Left renal pelvis (tissue), 4 donors: ENCODE results near the gene IFI44L. TPM values are rescaled to one million over a fixed set of nuclear protein-coding genes. Genes with fewer than 3 reads are reported as not detected.

Source experiments
- DNase-seq, 4 donors: peaks; one replicate each; pipeline ENCODE4 v3.0.0-alpha.2; 2013; ENCODE audit warnings: low read depth in 4 of 4, low spot score in 3 of 4
- polyA plus RNA-seq, 4 donors: library from polyadenylated mRNA; unstranded; fragments of 120-200 nt; gene quantifications; one replicate each; pipeline ENCODE4 v1.2.1, GENCODE V29; 2013; ENCODE audit not compliant: insufficient read length in 4 of 4

The IFI44L gene
- polyA plus RNA-seq = 10 to 100 TPM in 1 of 4 donors, 1 to 10 TPM in 3; 5.0 to 12.6 (median 7.6) TPM

DNA sequence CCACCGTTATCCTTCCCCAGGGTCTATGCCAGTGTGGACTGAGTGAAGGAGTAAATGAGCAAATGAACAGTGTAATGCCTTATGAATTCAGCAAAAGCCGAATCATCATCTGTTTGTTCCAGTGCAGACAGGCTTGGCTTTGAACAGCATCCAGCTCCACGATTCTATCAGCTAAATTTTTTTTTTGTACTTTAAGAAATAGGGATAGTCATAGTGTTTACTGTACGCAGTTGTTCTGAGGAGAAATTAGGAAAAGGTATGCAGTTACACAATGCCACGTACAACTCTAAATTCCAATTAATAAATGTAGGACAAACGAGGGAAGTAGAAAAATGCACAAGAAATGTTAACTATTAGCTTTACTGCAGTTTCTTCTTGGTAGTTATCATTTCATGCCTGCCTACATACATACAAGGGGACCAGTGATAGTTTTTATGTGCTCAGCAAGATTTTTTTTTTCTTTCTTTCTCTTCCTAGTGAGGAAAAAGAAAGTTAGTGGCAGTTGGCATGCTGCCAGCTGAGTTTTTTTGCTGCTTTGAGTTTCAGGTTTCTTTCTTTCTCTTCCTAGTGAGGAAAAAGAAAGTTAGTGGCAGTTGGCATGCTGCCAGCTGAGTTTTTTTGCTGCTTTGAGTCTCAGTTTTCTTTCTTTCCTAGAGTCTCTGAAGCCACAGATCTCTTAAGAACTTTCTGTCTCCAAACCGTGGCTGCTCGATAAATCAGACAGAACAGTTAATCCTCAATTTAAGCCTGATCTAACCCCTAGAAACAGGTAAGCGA is at the start of gene IFI44L:
IFI44L (plus strand) TSS at position 646 of the 777 bp plus-strand sequence. CDS start 7,468 bp downstream, outside the sequence.
- peak in 2 of 4 donors; percentile 38 to 54 for DNase-seq

DNA sequence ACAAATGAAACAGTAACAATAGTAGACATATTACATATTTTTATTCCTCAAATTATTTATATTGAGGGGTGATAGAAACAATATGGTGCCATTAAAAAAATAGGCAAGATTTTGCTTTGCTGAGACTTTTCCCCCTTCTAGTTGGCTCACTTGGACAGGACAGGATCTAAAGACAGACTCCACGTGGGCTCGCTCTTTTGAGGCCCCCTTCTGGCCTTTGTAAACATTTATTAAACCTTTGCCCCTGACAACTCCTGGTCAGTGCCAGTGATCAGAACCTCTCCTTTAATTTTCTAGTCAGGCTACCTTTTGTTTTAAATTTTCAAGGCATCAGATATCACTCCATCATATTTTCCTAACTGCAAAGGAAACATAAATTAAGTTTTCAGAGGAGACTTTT is 49.7 kb upstream of the IFI44L start:
- no peak for DNase-seq

DNA sequence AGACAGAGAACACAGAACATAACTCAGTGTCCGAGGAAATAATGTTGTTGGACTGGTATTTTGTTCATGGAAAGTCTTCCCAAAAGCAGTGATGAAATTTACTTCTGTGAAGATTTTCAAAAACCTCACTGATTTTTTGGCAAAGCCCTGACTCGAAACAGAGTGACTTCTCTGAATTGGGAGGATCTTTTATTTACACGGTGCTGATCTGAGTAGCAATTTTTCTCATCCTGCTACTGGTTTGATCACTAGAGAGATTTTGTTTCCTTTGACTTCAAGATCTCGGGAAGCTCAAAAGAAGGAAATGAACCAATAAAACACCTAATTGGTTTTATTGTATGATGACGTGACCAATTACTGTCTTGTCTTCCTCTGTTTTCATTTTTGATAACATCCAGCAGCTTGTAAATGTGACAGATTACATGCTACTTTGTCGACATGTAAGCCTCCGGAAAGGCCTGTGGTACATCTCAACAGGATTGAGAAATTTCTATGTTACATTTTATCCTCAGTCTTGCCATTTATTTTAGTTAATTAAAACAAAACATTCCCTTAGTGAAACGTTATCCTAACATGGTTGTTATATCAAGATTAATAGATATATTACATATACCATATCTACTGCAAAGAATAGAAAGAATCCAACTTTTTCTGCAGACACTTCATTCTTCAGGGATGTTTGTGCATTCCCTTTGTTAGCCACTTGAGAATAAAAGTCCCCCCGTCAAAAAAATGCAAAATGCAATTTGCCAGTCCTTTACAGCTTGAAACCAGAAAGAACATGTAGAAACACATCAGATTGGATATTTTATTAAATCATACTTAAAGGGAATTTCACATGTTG is 42.8 kb upstream of the IFI44L start:
- no peak for DNase-seq

DNA sequence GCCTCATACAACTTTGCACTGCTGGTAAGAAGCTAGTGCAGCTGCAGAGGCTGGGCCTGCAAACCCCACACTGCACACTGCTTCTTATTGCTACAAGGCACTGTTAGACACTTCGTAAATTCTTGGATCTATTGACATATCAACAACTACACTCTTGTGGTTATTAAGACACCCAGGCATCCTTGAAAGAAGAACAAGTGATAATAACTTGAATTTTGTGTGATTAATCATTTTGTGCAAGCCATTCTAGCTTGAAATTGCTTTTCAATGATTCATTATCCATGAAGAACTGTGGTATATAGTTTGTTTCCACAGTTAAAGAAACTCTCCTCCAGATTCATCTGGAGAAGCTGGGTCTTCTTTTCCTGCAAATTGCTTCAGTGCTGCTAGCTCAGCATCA is 33.7 kb upstream of the IFI44L start:
- no peak for DNase-seq

DNA sequence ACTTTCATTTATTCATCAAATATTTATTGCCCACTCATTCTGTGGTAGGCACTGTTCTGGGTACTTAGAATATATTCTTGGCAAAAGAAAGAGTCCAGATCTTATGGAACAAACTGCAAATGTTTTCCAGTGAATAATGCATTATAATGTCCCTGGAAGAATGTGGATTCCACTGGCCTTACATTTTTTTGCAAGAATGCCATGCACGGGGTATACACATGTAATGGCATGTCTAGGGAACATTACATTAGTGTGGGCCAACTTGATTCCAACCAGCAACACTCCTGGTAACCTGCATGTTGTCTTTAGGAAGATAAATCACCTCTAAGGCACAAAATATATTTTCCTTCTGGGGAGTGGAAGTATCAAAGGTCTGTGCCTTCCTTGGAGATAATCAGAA is 33.0 kb upstream of the IFI44L start:
- DNase-seq = no peak

DNA sequence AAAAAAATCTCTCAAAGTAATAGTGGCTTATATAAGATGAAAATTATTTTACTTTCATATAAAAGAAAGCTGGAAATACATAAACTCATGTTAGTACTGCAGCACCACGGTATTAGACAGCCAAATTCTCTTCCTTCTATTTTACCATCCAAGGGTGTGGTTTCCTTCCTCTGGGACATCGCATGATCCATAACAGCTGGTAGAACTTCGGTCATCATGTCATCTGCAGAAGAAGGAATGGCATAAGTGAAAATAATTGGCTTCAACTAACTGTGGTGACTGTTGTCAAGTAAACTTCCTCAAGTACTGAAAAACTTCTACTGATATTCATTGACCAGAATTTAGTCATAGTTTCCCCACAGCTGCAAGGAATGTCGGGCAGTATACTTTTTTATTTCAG is 28.3 kb upstream of the IFI44L start:
- DNase-seq = no peak

DNA sequence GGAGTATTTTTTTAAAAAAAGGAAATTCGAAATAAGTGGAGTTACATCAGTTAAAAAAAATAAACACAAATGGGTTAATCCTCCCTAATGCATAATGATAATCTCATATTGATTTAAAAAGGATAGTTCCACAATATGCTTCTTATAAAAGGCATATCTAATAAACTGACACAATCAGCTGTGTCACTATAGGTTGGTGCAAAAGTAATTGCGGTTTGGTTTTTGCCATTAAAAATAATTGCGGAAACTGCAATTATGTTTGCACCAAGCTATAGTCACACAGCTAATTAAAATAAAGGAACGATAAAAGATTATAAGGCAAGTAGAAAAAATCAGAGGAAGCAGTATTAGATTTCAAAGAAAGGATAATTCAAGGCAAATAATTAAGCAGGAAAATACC is 21.0 kb upstream of the IFI44L start:
- DNase-seq = no peak

DNA sequence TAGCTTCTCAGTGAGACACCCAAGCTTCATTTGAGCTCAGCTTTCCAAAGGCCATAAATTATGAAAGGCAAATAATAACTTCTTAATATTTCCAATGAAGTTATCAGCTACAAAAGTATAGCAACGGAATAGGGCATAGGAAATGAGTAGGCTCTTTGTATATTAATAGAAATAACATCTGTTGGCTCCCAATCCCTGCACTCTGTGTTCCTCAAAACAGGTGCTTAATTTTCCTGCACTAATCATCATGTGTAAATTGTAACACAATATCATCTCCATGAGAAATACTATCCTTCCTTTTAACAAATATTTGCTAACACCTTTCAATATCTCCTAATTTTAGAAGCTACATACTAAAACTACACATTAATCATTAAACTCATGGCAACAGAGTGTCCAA is 19.2 kb upstream of the IFI44L start:
- DNase-seq = no peak

DNA sequence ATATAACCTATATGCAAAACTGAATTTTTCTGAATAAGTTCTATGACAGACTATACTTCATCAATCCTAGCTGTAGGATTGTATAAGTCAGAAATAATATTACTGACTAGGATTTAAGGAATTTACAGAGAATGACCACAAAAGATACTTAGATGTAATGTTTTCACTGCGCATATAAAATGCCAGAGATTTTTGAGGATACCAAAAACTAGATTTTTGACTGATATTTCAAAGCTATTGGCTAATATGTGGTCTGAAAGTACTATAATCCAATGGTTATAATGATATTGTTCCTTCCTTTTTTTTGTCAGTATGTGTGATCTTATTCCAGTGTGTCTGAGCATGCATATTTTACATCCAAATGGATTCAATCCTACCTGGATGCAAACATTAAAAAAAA is 17.0 kb upstream of the IFI44L start:
- DNase-seq = no peak

DNA sequence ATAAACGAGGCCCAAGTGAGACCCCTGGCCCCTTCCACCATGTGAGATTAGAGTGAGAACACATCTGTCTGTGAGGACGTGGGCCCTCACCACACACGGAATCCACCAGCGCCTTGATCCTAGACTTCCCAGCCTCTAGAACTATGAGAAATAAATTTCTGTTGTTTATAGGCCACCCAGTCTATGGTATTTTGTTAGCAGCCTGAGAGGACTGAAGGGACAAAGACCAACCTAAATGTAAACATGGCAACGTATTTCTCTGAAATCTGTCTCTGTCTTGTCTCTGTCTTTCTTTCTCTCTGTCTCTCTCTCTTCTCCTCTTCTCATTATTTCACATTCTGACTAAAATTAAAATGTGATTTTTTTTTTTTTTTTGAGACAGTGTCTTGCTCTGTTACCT is 15.6 kb upstream of the IFI44L start:
- no peak for DNase-seq

DNA sequence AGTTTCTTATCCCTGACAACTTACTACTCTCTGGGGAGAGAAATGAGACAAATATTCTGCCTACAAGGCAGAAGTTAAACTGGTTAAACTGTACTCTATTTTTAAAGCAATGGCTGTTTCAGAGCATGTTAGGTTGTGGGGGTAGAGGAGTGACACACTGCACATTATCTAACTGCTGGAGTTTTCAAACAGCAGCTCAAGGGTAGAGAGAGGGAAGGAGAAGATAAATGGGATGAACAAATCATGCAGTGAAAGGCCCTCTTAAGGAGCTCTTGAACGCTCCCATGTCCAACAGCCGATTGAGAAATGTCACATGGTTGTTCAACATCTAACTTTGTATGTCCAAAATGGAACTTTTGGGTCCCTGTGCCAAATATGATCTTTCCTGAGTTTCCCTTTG is 14.0 kb upstream of the IFI44L start:
- DNase-seq = no peak

DNA sequence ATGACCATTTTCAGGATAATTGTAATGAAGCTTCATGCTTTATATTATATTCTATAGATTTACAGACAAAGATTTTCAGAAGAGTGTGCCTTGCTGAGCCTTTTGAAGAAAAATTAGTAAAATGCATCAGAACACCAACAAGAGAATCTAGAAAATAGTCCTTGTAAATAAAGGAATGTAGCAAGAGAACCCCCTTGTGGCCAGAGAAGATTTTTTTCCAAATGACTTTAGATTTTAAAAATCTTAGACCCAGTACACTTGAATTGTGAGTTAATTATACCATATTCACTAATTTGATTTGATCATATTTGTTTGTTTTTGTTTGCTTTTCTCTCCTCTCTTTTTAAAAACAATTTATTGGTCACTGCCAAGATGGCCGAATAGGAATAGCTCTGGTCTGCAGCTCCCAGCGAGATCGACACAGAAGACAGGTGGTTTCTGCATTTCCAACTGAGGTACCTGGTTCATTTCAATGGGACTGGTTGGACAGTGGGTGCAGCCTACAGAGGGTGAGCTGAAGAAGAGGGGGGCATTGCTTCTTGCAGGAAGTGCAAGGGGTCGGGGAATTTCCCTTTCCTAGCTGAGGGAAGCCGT is 12.8 kb upstream of the IFI44L start:
- DNase-seq = no peak

DNA sequence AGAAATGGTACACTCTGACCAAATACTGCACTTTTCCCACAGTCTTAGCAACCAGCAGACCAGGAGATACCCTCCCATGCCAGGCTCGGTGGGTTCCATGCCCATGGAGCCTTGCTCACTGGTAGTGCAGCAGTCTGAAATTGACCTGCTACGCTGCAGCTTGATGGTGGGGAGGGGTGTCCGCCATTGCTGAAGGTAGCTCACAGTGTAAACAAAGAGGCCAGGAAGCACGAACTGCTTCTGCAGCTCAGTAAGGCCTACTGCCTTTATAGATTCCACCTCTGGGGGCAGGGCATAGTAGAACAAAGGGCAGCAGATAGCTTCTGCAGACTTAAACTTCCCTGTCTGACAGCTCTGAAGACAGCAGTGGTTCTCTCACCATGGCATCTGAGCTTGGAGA is 12.3 kb upstream of the IFI44L start:
- no peak for DNase-seq

DNA sequence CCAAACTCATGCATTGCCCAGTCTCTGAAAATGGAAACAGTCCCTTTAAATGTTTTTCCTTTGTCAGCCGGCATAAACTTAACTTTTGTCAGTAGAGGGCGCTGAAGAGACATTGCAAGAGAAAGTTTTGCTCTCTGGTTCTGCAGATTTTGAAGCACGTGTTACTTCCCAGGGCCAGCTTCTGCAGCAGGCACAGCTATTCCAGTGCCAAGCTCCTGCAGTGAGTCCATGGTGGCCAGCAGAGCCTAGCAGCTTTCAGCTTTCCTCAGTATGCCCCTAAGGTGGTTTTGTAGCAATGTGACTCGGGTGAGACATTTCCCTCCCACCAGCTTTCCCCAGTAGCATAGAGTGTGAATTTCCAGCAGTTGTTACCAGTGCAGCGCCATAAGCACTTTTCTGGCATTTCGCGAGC is 2.6 kb upstream of the IFI44L start:
- DNase-seq = peak; percentile 69 to 80 (median 76)

DNA sequence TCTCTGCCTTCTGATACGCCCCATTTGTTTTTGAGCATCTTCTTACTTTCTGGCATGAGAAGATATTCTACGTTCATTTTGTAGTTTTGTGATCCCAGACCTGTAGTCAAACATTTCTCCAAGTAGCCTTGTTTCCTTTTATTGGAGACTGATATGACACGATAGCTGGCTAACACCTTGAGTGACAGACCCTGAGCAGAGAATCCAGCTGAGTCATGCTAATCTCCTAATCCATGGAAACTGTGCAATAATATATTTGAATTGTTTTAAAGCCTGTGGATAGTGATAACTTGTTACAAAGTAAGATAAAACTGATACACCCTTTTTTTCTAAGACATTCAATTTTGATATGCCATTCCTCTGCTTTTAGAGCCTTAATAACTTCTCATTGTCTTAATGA is 1.2 kb upstream of the IFI44L start:
- DNase-seq = no peak

DNA sequence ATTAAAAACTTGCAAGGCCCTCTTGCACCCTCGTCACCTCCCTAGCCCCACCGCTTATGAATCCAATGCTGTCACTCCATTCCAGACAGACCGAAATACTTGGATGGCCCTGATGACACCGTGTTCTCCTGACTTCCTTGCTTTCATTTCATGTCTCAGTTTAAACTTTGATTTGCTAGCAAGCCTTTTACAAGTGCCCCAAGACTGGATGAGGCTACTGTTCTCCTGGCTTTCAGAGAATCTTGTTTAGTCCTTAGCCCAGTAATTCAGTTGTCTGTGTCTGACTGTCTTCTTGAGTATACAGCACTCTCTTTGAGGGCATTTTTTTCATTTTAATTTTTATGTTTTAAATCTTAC is 824 bp upstream of the IFI44L start:
- no peak for DNase-seq

DNA sequence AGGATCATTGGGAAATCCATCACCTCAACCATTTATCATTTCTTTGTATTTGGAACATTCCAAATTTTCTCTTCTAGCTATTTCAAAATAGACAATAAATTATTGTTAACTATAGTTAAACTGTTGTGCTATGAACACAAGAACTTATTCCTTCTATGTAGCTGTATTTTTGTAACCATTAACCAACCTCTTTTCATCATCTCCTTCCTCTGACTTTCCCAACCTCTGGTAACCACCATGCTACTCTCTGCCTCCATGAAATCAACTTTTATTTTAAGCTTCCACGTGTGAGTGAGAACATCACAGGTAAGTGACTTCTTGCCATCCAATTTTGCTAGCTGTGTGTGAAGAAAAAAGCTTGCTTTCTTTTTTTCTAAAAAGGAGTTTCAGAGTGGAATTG is 418 bp downstream of the IFI44L start:
- DNase-seq = no peak

DNA sequence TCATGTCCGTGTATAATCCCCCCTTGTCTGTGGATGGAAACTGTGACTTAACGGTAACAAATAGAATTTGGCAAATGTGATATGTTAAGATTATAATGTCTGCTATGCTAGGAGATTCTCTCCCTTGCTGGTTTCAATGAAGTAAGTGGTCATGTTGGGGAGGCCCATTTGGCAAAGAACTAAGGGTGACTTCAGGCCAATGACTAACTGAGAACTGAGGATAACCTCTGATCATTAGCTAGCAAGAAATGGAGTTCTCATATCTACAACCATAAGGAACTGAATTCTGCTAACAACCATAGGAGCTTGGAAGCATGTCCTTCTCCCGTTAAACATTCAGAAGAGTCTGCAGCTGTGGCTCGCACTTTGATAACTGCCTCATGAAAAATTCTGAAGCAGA is 2.3 kb downstream of the IFI44L start:
- no peak for DNase-seq

DNA sequence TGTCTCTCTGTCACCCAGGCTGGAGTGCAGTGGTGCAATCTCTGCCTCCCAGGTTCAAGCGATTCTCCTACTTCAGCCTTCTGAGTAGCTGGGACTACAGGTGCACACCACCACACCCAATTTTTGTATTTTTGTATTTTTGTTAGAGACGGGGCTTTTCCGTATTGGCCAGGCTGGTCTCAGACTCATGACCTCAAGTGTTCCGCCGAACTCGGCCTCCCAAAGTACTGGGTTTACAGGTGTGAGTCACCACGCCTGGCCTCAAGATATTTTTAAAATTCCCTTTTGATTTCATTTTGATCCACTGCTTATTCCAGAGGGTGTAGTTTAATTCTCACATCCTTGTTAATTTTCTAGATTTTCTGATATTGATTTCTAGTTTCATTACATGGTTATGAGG is 3.8 kb downstream of the IFI44L start:
- no peak for DNase-seq

DNA sequence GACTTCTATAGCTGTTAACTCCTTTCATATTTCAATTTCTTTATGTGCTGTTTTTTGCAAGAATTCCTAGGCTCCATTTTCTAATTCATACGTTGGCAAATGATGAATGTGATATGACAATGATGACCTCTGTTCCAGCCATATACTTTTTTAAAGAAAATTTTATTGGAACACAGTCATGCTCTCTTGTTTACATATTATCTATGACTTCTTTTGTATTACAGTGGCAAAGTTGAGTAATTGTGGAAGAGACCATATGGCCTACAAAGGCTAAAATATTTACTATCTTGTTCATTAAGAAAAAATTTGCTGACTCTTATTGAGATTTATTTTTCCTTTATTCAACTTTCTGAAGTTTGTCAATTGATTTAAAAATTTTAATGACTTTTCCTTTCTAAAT is 7.1 kb downstream of the IFI44L start:
- DNase-seq = no peak

DNA sequence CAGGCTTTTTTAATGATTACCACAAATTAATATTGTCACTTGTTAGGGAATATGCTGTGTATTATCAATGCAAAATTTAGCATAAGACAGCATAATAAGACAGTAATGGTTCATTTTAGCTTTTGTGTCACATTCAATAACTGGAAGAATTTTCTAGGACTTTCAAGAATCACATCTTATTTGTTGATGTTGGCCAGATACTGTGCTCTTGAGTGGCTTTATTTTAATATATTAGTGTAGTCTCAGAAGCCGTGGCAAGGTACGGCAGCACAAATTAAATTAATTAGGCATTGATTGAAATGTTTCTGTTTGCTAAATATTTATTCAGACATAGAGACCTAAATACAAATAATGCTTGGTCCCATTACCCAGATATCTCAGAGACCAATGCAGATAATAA is 10.4 kb downstream of the IFI44L start:
- no peak for DNase-seq

DNA sequence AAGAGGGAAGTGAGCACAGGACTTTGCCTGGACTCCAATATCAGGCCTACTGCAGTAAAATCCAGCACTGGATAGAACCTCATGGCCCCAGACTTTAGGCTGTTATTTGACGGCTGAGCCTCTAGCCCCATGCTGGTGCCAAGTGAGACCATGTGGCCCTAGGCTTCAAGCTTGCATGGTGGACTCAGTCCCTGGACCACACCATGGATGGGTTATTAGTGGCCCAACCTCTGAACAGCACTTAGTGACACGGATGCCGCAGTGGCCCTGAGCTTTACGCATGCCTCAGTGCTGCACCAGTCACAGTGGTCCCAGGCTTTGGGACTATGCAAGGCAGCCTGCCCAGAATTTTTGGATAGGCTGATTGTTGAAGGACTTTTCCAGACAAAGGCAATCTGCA is 13.0 kb downstream of the IFI44L start:
- no peak for DNase-seq
